ENCODE results near the gene BCL7B.
"Not testable (repeated sequence)": the region's sequence is repeated elsewhere in the genome, so short reads cannot be mapped to it uniquely, and the experiment has no call there.

Gene BCL7B

GRCh38 chr7:73557397-73558257, at the start of gene BCL7B:
TSS of gene BCL7B (minus strand) at chr7:73557690. CDS start at chr7:73557578, 112 bp downstream.
- DNase-seq (ENCODE audit: low read depth in 2 of 2): peak; percentile 49

- no peak for DNase-seq (ENCODE audit: low read depth in 2 of 2)
These were observed 48.2 kb upstream of the BCL7B start for GRCh38 chr7:73605601-73606220.

GRCh38 chr7:73602721-73603651, 45.5 kb upstream of the BCL7B start:
- no peak for DNase-seq (ENCODE audit: low read depth in 2 of 2)

GRCh38 chr7:73599916-73600315, 42.4 kb upstream of the BCL7B start:
- DNase-seq (ENCODE audit: low read depth in 2 of 2): no peak

GRCh38 chr7:73599151-73599882, 41.8 kb upstream of the BCL7B start:
- no peak for DNase-seq (ENCODE audit: low read depth in 2 of 2)

- no peak for DNase-seq (ENCODE audit: low read depth in 2 of 2)
These were observed 40.7 kb upstream of the BCL7B start for GRCh38 chr7:73597978-73598782.

GRCh38 chr7:73596191-73597065, 38.9 kb upstream of the BCL7B start:
- DNase-seq (ENCODE audit: low read depth in 2 of 2): no peak

- DNase-seq (ENCODE audit: low read depth in 2 of 2): no peak
These were observed 37.9 kb upstream of the BCL7B start for GRCh38 chr7:73595358-73595757.

GRCh38 chr7:73593207-73594045, 35.9 kb upstream of the BCL7B start:
- no peak for DNase-seq (ENCODE audit: low read depth in 2 of 2)

DNA sequence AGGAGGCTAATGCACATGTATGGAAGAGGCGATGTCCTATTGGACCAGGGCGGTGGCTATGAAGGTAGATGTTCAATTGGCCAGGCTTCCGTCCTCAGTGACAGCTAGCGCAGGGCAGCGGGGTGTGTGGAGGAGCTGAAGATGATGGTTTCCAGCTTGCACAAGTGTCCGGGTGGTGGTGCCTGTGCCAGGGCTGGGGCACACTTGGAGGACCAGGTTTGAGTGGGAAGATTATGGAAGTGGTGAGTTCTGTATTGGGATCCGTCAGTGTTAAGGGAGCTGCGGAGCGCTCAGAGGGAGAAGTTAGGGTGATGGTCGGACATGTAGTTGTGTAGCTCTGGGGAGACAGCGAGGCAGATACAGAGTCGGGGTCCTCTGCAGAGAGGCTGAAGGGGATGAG, 29.4 kb upstream of the BCL7B start:
- no peak for DNase-seq (ENCODE audit: low read depth in 2 of 2)

GRCh38 chr7:73585196-73585595, 27.7 kb upstream of the BCL7B start:
- DNase-seq (ENCODE audit: low read depth in 2 of 2): no peak

GRCh38 chr7:73582664-73583202, 25.2 kb upstream of the BCL7B start:
- no peak for DNase-seq (ENCODE audit: low read depth in 2 of 2)

GRCh38 chr7:73581006-73581405, 23.5 kb upstream of the BCL7B start:
- DNase-seq (ENCODE audit: low read depth in 2 of 2): not testable (repeated sequence)

DNA sequence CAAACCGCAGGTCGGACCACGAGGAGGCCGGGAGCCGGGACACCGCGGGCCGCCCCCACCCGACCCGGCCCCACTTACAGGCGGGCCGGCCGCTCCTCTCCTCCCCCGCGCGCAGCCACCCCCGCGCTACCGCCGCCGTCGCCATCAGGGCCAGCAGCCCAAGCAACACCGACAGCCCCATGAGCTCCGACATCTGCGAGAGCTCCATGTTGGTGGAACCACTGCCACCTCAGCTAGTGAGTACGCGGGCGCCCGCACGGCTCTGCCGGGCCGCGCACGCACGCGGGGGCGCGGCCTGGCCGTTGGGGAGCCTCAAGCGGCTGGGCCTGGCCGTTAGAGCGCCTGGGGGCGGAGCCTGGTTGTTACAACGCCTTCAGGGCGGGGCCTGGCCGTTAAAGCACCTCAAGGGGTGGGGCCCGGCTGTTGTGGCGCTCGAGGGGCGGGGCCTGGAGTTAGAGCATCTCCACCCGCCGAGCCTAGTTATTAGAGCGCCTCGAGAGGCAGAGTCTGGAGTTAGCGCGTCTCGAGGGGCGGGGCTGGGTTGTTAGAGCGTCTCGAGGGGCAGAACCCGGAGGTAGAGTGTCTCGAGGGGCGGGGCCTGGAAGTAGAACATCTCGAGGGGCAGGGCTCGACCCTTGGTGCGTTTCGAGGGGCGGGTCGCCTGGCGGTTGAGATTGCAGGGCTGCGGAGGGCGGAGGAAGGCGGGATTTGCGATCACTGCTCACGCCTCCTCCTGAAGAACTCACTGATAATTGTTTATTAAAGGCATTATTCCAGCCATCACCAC, 21.0 kb upstream of the BCL7B start, which contains the start of gene TBL2:
TSS of gene TBL2 (minus strand) at position 238 of the 787 bp plus-strand sequence. CDS start at position 208, 30 bp downstream.
- DNase-seq (ENCODE audit: low read depth in 2 of 2): peak; percentile 97

DNA sequence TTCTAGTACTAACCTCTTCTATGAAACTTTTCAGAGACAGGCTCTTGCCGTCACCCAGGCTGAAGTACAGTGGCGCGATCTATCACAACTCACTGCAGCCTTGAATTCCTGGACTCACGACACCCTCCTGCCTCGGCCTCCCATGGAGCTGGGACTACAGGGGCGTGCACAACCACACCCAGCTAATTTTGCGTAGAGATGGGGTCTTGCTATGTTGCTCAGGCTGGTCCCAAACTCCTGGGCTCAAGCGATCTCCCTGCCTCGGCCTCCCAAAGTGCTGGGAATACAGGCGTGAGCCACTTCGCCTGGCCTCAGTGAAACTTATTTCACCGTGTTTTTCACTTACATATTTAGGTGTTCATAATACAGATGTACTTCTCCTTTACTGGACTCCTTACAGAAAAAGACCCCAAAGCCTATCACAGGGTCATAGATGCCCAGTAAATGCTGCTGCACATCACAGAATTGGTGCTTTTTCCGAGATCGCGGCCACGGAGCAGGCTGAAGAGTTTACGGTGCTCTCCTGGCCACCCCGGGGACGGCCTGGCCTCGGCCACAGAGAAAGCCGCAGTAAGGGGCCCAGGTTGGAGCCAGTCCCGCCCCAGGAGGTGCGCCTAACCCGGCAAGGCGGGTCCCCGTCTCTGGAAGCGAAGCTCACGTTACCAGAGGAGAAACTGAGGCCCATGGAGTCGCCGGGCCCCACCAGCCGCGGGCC, 20.3 kb upstream of the BCL7B start:
- no peak for DNase-seq (ENCODE audit: low read depth in 2 of 2)

GRCh38 chr7:73573791-73574190, 16.3 kb upstream of the BCL7B start:
- DNase-seq (ENCODE audit: low read depth in 2 of 2): no peak

DNA sequence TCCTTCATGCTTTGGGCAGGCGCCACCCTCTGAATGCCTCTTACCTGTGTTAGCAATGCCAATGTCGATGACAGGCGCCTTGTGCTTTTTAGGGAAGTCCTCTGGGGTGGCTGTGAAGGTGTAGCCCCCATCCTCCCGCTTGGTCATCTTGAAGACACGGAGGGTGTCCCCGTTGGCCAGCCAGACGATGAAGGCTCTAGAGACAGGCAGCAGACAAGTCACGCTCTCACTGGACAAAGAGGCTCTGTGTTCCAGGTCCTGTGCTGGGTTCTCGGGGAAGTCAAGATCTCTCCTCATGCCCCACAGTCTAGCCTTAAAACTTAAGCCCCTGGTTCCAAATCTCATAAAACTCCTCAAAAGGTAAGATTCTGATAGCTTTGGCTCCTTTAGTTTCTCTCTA, 15.8 kb upstream of the BCL7B start:
- no peak for DNase-seq (ENCODE audit: low read depth in 2 of 2)
